K562 (cell line): ENCODE data around the gene SHISA5. TPM values are rescaled to one million over a fixed set of nuclear protein-coding genes. Genes with fewer than 3 reads are reported as not detected.

Experiments used
- CBX3 ChIP-seq, 2 experiments: IDR thresholded peaks; 1 replicate in 1 of 2; 2 replicates in 1 of 2; pipeline ENCODE4 v1.6.1; 2012; ENCODE audit warnings: inconsistent platforms in 2 of 2, low read length in 2 of 2, borderline replicate concordance in 1 of 2, control low read depth in 1 of 2
- CC2D1A ChIP-seq: fragments of 450-650 bp; IDR thresholded peaks from 2 replicates; pipeline ENCODE4 v1.6.1; 2017; ENCODE audit warnings: mild to moderate bottlenecking
- CHD4 ChIP-seq: fragments of 200-600 bp; sonication (generic); IDR thresholded peaks from 3 replicates; pipeline ENCODE4 v1.6.1; 2012; ENCODE audit warnings: low read depth, mild to moderate bottlenecking, mixed read lengths, low read length, inconsistent platforms; ENCODE audit not compliant: insufficient read depth, insufficient replicate concordance, poor library complexity, severe bottlenecking
- L3MBTL2 ChIP-seq: fragments of 450-650 bp; IDR thresholded peaks from 2 replicates; pipeline ENCODE4 v1.6.1; 2016; ENCODE audit warnings: mild to moderate bottlenecking, moderate library complexity
- MCM7 ChIP-seq, 2 experiments: fragments of 450-650 bp; IDR thresholded peaks; 2 replicates each; pipeline ENCODE4 v1.6.1; 2016 to 2018
- NEUROD1 ChIP-seq: fragments of 150-350 bp; IDR thresholded peaks from 2 replicates; pipeline ENCODE4 v1.6.1; 2014; ENCODE audit warnings: borderline replicate concordance, low read length, low read depth; ENCODE audit not compliant: partially characterized antibody
- PCBP2 ChIP-seq: fragments of 200-400 bp; formaldehyde crosslinking; IDR thresholded peaks from 2 replicates; pipeline ENCODE4 v1.6.1; 2018; ENCODE audit warnings: low read length, low read depth, mild to moderate bottlenecking, moderate library complexity; ENCODE audit not compliant: poor library complexity, severe bottlenecking
- POLR2G ChIP-seq: fragments of 200-400 bp; formaldehyde crosslinking; IDR thresholded peaks from 2 replicates; pipeline ENCODE4 v1.6.1; 2017; ENCODE audit warnings: low read depth, mild to moderate bottlenecking, antibody characterized with exemption, low read length, moderate library complexity
- TAF1 ChIP-seq: IDR thresholded peaks from 2 replicates; pipeline ENCODE4 v1.6.1; 2011; ENCODE audit warnings: mild to moderate bottlenecking, low read length, moderate library complexity; ENCODE audit not compliant: insufficient read depth, control insufficient read depth, severe bottlenecking; ENCODE audit errors: extremely low read depth
- ZC3H4 ChIP-seq: sonication (generic); formaldehyde crosslinking; IDR thresholded peaks from 2 replicates; pipeline ENCODE4 v1.9.0; 2021; ENCODE audit warnings: missing genetic modification reagents, borderline replicate concordance
- ZNF583 ChIP-seq: fragments of 250-450 bp; sonication (Bioruptor Pico); IDR thresholded peaks from 2 replicates; pipeline ENCODE4 v1.4.0; 2020
- polyA plus RNA-seq, 8 experiments: library from polyadenylated mRNA; depleted of rRNA in 4 of 8; stranded (reverse) in 5 of 8; unstranded in 3 of 8; fragments of >200 nt; fragmentation: Nextera tagmentation in 2 of 8; fragmentation: Illumina TruSeq in 1 of 8; extraction: Ambion mirVana in 2 of 8; extraction: Trizol in 1 of 8; gene quantifications; 2 replicates each; pipeline versions ENCODE4 v1.2.1 to v1.2.3, GENCODE V29; 2011 to 2014; ENCODE audit warnings: inconsistent platforms in 1 of 8, missing spikeins in 1 of 8
- total RNA-seq, 7 experiments: library from RNA; depleted of rRNA in 6 of 7; stranded (reverse); fragments of >200 nt in 6 of 7; fragmentation: Illumina TruSeq in 2 of 7; extraction: Trizol in 2 of 7; gene quantifications; 2 replicates each; pipeline versions ENCODE4 v1.2.1 to v1.2.3, GENCODE V29; 2011 to 2021; ENCODE audit warnings: low replicate concordance in 1 of 7
- TF ChIP-seq, protein P1 (sequence below): sonication (generic); formaldehyde crosslinking; IDR thresholded peaks from 2 replicates; pipeline ENCODE4 v1.8.1; 2023; ENCODE audit warnings: missing genetic modification reagents, mild to moderate bottlenecking, borderline replicate concordance
- TF ChIP-seq, protein P2 (sequence below): sonication (generic); formaldehyde crosslinking; IDR thresholded peaks from 2 replicates; pipeline ENCODE4 v1.8.0; 2022; ENCODE audit warnings: mild to moderate bottlenecking, missing genetic modification reagents

SHISA5 gene
- total and polyA plus RNA-seq, 9 of the 15 experiments (the other 6 are each of a cell fraction or from before 2014, with no cell fraction given) = 8.4 to 85.8 (median 56.1) TPM

DNA sequence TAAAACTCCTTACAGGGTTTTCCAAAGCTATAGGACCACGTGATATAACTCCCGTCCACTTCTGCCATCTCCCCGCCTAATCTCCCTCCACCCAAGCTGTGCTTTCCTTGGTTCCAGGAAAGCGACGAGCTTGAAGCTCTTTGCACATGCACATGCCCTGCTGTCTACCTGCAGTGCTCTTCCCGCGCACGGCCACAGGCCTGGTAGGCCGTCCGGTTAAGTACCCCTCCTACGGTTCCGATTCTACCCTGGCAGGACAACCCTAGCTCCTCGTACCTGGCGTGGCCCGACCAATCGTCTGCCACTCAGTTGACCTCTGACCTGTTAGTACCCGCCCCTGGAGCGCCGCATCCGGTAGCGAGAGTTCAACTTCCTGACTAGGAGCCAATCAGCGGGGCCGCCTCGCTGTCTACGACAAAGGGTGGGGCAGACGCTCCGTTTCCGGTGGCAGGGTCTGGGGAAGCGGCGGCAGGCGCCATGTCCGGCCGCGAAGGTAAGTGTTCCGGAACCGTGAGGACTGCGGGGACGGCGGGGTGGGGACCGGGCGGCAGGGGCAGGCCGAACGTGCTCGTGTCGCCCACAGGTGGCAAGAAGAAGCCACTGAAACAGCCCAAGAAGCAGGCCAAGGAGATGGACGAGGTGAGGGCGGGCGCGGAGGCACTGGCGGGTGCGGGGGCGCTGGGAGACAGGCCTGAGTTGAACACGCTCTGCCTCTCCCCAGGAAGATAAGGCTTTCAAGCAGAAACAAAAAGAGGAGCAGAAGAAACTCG lies 64.0 kb downstream of the SHISA5 start, which contains the start of the genes CCDC51 and TMA7 (continued):
- TF ChIP-seq, protein P1, sequence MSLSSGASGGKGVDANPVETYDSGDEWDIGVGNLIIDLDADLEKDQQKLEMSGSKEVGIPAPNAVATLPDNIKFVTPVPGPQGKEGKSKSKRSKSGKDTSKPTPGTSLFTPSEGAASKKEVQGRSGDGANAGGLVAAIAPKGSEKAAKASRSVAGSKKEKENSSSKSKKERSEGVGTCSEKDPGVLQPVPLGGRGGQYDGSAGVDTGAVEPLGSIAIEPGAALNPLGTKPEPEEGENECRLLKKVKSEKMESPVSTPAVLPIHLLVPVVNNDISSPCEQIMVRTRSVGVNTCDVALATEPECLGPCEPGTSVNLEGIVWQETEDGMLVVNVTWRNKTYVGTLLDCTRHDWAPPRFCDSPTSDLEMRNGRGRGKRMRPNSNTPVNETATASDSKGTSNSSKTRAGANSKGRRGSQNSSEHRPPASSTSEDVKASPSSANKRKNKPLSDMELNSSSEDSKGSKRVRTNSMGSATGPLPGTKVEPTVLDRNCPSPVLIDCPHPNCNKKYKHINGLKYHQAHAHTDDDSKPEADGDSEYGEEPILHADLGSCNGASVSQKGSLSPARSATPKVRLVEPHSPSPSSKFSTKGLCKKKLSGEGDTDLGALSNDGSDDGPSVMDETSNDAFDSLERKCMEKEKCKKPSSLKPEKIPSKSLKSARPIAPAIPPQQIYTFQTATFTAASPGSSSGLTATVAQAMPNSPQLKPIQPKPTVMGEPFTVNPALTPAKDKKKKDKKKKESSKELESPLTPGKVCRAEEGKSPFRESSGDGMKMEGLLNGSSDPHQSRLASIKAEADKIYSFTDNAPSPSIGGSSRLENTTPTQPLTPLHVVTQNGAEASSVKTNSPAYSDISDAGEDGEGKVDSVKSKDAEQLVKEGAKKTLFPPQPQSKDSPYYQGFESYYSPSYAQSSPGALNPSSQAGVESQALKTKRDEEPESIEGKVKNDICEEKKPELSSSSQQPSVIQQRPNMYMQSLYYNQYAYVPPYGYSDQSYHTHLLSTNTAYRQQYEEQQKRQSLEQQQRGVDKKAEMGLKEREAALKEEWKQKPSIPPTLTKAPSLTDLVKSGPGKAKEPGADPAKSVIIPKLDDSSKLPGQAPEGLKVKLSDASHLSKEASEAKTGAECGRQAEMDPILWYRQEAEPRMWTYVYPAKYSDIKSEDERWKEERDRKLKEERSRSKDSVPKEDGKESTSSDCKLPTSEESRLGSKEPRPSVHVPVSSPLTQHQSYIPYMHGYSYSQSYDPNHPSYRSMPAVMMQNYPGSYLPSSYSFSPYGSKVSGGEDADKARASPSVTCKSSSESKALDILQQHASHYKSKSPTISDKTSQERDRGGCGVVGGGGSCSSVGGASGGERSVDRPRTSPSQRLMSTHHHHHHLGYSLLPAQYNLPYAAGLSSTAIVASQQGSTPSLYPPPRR = no peak
- TF ChIP-seq CHD4 (no peak), TAF1 (peak; percentile 53), CC2D1A (no peak), NEUROD1 (no peak), ZNF583 (CRISPR knock-in tag) (no peak), L3MBTL2 (peak; percentile 93), ZC3H4 (no peak), MCM7 (IDR thresholded peaks at IDR 0.05) (no peak), POLR2G (peak; percentile 96), PCBP2 (no peak), CBX3 (IDR thresholded peaks at IDR 0.05; ENCODE audit: borderline replicate concordance in 1 of 2, low read length in 2 of 2) (peak in 1 of 2 experiments; percentile 56; a peak in 1 of 3 replicates)
- TF ChIP-seq, protein P2, sequence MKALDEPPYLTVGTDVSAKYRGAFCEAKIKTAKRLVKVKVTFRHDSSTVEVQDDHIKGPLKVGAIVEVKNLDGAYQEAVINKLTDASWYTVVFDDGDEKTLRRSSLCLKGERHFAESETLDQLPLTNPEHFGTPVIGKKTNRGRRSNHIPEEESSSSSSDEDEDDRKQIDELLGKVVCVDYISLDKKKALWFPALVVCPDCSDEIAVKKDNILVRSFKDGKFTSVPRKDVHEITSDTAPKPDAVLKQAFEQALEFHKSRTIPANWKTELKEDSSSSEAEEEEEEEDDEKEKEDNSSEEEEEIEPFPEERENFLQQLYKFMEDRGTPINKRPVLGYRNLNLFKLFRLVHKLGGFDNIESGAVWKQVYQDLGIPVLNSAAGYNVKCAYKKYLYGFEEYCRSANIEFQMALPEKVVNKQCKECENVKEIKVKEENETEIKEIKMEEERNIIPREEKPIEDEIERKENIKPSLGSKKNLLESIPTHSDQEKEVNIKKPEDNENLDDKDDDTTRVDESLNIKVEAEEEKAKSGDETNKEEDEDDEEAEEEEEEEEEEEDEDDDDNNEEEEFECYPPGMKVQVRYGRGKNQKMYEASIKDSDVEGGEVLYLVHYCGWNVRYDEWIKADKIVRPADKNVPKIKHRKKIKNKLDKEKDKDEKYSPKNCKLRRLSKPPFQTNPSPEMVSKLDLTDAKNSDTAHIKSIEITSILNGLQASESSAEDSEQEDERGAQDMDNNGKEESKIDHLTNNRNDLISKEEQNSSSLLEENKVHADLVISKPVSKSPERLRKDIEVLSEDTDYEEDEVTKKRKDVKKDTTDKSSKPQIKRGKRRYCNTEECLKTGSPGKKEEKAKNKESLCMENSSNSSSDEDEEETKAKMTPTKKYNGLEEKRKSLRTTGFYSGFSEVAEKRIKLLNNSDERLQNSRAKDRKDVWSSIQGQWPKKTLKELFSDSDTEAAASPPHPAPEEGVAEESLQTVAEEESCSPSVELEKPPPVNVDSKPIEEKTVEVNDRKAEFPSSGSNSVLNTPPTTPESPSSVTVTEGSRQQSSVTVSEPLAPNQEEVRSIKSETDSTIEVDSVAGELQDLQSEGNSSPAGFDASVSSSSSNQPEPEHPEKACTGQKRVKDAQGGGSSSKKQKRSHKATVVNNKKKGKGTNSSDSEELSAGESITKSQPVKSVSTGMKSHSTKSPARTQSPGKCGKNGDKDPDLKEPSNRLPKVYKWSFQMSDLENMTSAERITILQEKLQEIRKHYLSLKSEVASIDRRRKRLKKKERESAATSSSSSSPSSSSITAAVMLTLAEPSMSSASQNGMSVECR (CRISPR knock-in tag) = 0 out of 2 replicates have a peak, but pooled peaks have one; percentile 46
